Tibial nerve (tissue), 4 donors: ENCODE data around the gene AGAP9.
"Not testable (repeated sequence)": the region's sequence is repeated elsewhere in the genome, so short reads cannot be mapped to it uniquely, and the experiment has no call there.

Experiments used
- EP300 ChIP-seq, 2 donors: sonication (generic); formaldehyde crosslinking; IDR thresholded peaks; one replicate each; pipeline ENCODE4 v1.6.1; 2017; ENCODE audit warnings: antibody characterized with exemption in 2 of 2, mild to moderate bottlenecking in 1 of 2
- POLR2A ChIP-seq, 2 donors: fragments of 450-650 bp; IDR thresholded peaks; one replicate each; pipeline ENCODE4 v1.6.1; 2017; ENCODE audit warnings: antibody characterized with exemption in 2 of 2, mild to moderate bottlenecking in 2 of 2, moderate library complexity in 2 of 2
- TF ChIP-seq, protein P1 (sequence below), 5 experiments: fragments of 200-600 bp in 3 of 5; fragments of 450-650 bp in 2 of 5; sonication (generic) in 3 of 5; IDR thresholded peaks; one replicate each; pipeline ENCODE4 v1.5.1; 2016 to 2019; ENCODE audit warnings: antibody characterized with exemption in 5 of 5, mild to moderate bottlenecking in 3 of 5, moderate library complexity in 2 of 5

DNA sequence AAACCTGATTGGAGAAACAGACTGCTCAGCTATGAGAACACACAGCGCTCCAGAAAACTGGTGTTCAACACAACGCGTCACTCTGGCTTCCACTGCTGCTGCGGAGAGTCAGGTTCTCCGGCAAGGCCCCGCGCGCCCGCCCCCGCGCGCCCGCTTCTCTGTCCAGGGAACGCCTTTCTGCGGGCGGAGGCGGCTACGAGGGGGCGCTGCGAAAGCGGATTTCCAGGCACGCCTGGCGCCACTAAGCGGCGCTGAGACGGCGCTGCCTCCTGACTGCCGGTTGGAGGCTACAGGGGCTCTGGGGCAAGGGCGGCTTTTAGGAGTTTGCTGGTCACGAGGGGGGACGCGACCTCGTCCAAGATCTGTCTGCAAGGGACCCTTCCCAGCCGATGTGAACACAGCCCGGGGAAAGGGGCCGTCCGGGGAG is 62.2 kb downstream of the AGAP9 start:
- TF ChIP-seq, protein P1, sequence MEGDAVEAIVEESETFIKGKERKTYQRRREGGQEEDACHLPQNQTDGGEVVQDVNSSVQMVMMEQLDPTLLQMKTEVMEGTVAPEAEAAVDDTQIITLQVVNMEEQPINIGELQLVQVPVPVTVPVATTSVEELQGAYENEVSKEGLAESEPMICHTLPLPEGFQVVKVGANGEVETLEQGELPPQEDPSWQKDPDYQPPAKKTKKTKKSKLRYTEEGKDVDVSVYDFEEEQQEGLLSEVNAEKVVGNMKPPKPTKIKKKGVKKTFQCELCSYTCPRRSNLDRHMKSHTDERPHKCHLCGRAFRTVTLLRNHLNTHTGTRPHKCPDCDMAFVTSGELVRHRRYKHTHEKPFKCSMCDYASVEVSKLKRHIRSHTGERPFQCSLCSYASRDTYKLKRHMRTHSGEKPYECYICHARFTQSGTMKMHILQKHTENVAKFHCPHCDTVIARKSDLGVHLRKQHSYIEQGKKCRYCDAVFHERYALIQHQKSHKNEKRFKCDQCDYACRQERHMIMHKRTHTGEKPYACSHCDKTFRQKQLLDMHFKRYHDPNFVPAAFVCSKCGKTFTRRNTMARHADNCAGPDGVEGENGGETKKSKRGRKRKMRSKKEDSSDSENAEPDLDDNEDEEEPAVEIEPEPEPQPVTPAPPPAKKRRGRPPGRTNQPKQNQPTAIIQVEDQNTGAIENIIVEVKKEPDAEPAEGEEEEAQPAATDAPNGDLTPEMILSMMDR (IDR thresholded peaks at IDR 0.05): peak in 2 of 5 experiments; percentile 27 to 33
- not testable (repeated sequence) for TF ChIP-seq POLR2A, EP300 (IDR thresholded peaks at IDR 0.05)
